SK-N-SH treated with all-trans-retinoic acid at 6 μM for 48 hours (cell line): ENCODE data around the gene IQCN.

Experiments
- ATAC-seq: fragments of 200-7000 bp; cut with Tn5 transposase; 3 replicates; pipeline ENCODE4 v1.9.1; 2020; ENCODE audit warnings: mild to moderate bottlenecking, moderate library complexity
- ARNTL ChIP-seq: fragments of 450-650 bp; formaldehyde crosslinking; IDR thresholded peaks from 2 replicates; pipeline ENCODE4 v1.5.0; 2020; ENCODE audit warnings: low read depth, mild to moderate bottlenecking, moderate library complexity, borderline replicate concordance
- BACH2 ChIP-seq: fragments of 250-450 bp; sonication (Bioruptor Pico); IDR thresholded peaks from 2 replicates; pipeline ENCODE4 v1.9.0; 2021; ENCODE audit warnings: mild to moderate bottlenecking, borderline replicate concordance
- CSDC2 ChIP-seq: fragments of 250-450 bp; sonication (Bioruptor Pico); IDR thresholded peaks from 2 replicates; pipeline ENCODE4 v1.5.0; 2020; ENCODE audit warnings: mild to moderate bottlenecking, moderate library complexity
- GLIS3 ChIP-seq: fragments of 250-450 bp; sonication (Bioruptor Pico); IDR thresholded peaks from 2 replicates; pipeline ENCODE4 v1.5.0; 2020; ENCODE audit warnings: mild to moderate bottlenecking, moderate library complexity
- ISL1 ChIP-seq: fragments of 250-450 bp; sonication (Bioruptor Pico); IDR thresholded peaks from 2 replicates; pipeline ENCODE4 v2.1.2; 2022; ENCODE audit warnings: mild to moderate bottlenecking, moderate library complexity
- OSR1 ChIP-seq: fragments of 250-450 bp; sonication (Bioruptor Pico); IDR thresholded peaks from 2 replicates; pipeline ENCODE4 v1.8.0; 2022; ENCODE audit warnings: moderate library complexity, mild to moderate bottlenecking, inconsistent platforms
- PPARA ChIP-seq: fragments of 250-450 bp; sonication (Bioruptor Pico); IDR thresholded peaks from 2 replicates; pipeline ENCODE4 v1.5.0; 2020; ENCODE audit warnings: mild to moderate bottlenecking, borderline replicate concordance
- RARB ChIP-seq: fragments of 250-450 bp; sonication (Bioruptor Pico); IDR thresholded peaks from 2 replicates; pipeline ENCODE4 v1.8.0; 2021; ENCODE audit warnings: mild to moderate bottlenecking, moderate library complexity
- SNAI2 ChIP-seq: fragments of 250-450 bp; sonication (Bioruptor Pico); IDR thresholded peaks from 2 replicates; pipeline ENCODE4 v1.5.0; 2020; ENCODE audit warnings: mild to moderate bottlenecking, moderate library complexity
- TCF4 ChIP-seq: fragments of 250-450 bp; sonication (Bioruptor Pico); IDR thresholded peaks from 2 replicates; pipeline ENCODE4 v1.8.0; 2021; ENCODE audit warnings: mild to moderate bottlenecking, moderate library complexity, borderline replicate concordance
- ZC3H10 ChIP-seq: fragments of 250-450 bp; sonication (Bioruptor Pico); IDR thresholded peaks from 2 replicates; pipeline ENCODE4 v1.5.1; 2021; ENCODE audit warnings: mild to moderate bottlenecking, moderate library complexity
- ZFP3 ChIP-seq: fragments of 250-450 bp; sonication (Bioruptor Pico); IDR thresholded peaks from 2 replicates; pipeline ENCODE4 v1.5.0; 2020; ENCODE audit warnings: mild to moderate bottlenecking, moderate library complexity
- ZNF70 ChIP-seq: fragments of 450-650 bp; formaldehyde crosslinking; IDR thresholded peaks from 2 replicates; pipeline ENCODE4 v1.5.0; 2020; ENCODE audit warnings: mild to moderate bottlenecking, moderate library complexity
- ZNF8 ChIP-seq: fragments of 450-650 bp; formaldehyde crosslinking; IDR thresholded peaks from 2 replicates; pipeline ENCODE4 v1.5.0; 2020; ENCODE audit warnings: mild to moderate bottlenecking, moderate library complexity
- TF ChIP-seq, protein P1 (sequence below): fragments of 250-450 bp; sonication (Bioruptor Pico); IDR thresholded peaks from 2 replicates; pipeline ENCODE4 v1.5.1; 2020; ENCODE audit warnings: low read depth, mild to moderate bottlenecking, moderate library complexity
- TF ChIP-seq, protein P2 (sequence below): fragments of 250-450 bp; sonication (Bioruptor Pico); IDR thresholded peaks from 2 replicates; pipeline ENCODE4 v1.8.0; 2020; ENCODE audit warnings: mild to moderate bottlenecking, moderate library complexity, borderline replicate concordance
- TF ChIP-seq, protein P3 (sequence below): fragments of 250-450 bp; sonication (Bioruptor Pico); IDR thresholded peaks from 2 replicates; pipeline ENCODE4 v1.5.0; 2020; ENCODE audit warnings: mild to moderate bottlenecking, moderate library complexity

Gene IQCN

DNA sequence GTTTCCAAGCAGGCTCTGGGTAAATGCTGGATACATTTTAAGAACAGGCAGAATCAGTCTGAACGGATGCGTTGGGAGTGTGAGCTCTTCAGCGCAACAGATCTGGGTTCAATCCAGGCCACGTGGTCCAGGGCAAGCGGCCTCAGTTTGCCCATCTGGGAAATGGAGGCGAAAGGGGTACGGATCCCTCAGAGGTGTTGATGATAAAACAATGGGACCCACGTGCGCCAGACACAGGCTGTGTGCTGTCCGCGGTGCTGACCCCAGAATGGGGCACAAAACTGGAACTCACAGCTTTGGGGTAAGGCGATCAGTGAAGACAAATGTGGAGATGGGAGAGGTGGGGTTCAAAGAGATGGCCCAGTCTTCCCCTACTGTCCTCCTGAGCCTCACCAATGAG is 34.9 kb downstream of the IQCN start:
- TF ChIP-seq ARNTL (CRISPR knock-in tag) (no peak), ZNF70 (no peak), GLIS3 (no peak), OSR1 (CRISPR knock-in tag) (no peak), SNAI2 (CRISPR knock-in tag) (no peak), TCF4 (CRISPR knock-in tag) (no peak)
- TF ChIP-seq, protein P1, sequence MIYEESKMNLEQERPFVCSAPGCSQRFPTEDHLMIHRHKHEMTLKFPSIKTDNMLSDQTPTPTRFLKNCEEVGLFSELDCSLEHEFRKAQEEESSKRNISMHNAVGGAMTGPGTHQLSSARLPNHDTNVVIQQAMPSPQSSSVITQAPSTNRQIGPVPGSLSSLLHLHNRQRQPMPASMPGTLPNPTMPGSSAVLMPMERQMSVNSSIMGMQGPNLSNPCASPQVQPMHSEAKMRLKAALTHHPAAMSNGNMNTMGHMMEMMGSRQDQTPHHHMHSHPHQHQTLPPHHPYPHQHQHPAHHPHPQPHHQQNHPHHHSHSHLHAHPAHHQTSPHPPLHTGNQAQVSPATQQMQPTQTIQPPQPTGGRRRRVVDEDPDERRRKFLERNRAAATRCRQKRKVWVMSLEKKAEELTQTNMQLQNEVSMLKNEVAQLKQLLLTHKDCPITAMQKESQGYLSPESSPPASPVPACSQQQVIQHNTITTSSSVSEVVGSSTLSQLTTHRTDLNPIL (CRISPR knock-in tag) = no peak
- TF ChIP-seq, protein P2, sequence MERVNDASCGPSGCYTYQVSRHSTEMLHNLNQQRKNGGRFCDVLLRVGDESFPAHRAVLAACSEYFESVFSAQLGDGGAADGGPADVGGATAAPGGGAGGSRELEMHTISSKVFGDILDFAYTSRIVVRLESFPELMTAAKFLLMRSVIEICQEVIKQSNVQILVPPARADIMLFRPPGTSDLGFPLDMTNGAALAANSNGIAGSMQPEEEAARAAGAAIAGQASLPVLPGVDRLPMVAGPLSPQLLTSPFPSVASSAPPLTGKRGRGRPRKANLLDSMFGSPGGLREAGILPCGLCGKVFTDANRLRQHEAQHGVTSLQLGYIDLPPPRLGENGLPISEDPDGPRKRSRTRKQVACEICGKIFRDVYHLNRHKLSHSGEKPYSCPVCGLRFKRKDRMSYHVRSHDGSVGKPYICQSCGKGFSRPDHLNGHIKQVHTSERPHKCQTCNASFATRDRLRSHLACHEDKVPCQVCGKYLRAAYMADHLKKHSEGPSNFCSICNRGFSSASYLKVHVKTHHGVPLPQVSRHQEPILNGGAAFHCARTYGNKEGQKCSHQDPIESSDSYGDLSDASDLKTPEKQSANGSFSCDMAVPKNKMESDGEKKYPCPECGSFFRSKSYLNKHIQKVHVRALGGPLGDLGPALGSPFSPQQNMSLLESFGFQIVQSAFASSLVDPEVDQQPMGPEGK = no peak
- ATAC-seq = no peak

DNA sequence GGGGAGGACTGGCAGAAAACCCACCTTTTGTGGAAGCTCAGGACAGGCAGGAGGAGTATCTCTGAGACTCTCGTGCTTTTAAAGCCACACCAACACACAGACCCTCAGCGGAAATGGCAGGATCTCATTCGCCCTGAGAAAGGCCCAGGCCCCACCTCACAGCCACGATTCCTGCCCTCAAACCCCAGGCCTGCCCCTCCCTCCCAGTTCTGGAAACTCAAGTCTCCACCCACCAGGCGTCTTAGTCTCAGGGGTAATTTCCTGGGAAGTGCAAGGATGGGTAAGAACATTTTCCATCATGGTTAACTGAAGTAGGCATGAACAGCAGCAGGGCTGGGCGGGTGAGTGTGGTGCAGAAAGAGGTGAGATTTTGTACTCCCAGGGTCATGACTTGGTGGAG is 40.1 kb downstream of the IQCN start:
- TF ChIP-seq ISL1 (CRISPR knock-in tag) (no peak), RARB (no peak), GLIS3 (no peak), ZNF8 (CRISPR knock-in tag) (no peak), BACH2 (CRISPR knock-in tag) (no peak), SNAI2 (CRISPR knock-in tag) (no peak), PPARA (CRISPR knock-in tag) (no peak)
- TF ChIP-seq, protein P3, sequence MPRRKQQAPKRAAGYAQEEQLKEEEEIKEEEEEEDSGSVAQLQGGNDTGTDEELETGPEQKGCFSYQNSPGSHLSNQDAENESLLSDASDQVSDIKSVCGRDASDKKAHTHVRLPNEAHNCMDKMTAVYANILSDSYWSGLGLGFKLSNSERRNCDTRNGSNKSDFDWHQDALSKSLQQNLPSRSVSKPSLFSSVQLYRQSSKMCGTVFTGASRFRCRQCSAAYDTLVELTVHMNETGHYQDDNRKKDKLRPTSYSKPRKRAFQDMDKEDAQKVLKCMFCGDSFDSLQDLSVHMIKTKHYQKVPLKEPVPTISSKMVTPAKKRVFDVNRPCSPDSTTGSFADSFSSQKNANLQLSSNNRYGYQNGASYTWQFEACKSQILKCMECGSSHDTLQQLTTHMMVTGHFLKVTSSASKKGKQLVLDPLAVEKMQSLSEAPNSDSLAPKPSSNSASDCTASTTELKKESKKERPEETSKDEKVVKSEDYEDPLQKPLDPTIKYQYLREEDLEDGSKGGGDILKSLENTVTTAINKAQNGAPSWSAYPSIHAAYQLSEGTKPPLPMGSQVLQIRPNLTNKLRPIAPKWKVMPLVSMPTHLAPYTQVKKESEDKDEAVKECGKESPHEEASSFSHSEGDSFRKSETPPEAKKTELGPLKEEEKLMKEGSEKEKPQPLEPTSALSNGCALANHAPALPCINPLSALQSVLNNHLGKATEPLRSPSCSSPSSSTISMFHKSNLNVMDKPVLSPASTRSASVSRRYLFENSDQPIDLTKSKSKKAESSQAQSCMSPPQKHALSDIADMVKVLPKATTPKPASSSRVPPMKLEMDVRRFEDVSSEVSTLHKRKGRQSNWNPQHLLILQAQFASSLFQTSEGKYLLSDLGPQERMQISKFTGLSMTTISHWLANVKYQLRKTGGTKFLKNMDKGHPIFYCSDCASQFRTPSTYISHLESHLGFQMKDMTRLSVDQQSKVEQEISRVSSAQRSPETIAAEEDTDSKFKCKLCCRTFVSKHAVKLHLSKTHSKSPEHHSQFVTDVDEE (CRISPR knock-in tag) = no peak
- no peak for ATAC-seq

DNA sequence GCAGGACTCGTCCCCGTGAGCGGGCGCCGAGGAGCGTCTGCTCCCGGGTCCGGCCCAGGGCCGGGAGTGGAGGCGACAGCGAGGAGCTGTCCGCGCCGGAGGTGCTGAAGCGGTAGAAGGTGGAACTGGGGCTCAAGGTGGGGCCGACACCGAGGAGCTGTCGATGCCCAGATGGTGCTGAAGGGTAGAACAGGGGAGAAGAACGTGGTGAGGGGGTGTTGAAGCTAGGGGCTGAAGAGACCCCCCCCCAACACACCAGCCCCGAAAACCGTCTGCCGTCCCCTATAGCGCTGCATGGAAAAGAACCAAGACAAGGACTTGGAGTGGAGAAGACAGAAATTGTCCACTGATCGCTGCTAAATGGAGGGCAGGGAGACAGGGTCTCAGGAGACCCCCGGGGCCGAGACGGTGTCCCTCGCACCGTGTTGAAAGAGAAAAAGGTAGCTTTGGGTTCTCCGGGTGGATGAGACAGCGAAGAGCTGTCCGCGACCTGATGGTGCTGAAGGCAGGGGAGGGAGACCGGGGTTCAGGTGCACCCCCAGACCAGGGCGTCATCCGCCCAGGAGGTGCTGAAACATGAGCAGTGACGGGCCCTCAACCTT is 40.9 kb downstream of the IQCN start:
- 0 out of 2 replicates have a peak, but pooled peaks have one; percentile 26 for TF ChIP-seq ISL1 (CRISPR knock-in tag)
- 0 out of 2 replicates have a peak, but pooled peaks have one; percentile 21 for TF ChIP-seq ZC3H10 (CRISPR knock-in tag)
- TF ChIP-seq, protein P3 (CRISPR knock-in tag) = no peak; the same call in 1 of the 2 replicates
- TF ChIP-seq CSDC2 (CRISPR knock-in tag) = 0 out of 2 replicates have a peak, but pooled peaks have one; percentile 42
- peak; percentile 74; the same call in 1 of the 2 replicates for TF ChIP-seq ZFP3
- TF ChIP-seq, protein P1 (CRISPR knock-in tag) = no peak
- peak; percentile 86 for ATAC-seq
